H1 (cell line): ENCODE measurements around the gene MROH2A. TPM values are rescaled to one million over a fixed set of nuclear protein-coding genes. Genes with fewer than 3 reads are reported as not detected.

ENCODE experiments used
- KDM1A ChIP-seq: fragments of 200-600, 300-600 bp; sonication (generic); IDR thresholded peaks from 2 replicates; pipeline ENCODE4 v1.7.1; 2016; ENCODE audit warnings: mild to moderate bottlenecking, low read length, borderline replicate concordance
- MAX ChIP-seq: IDR thresholded peaks from 2 replicates; pipeline ENCODE4 v1.6.1; 2012; ENCODE audit warnings: inconsistent platforms
- SAP30 ChIP-seq: fragments of 300-600 bp; sonication (generic); IDR thresholded peaks from 2 replicates; pipeline ENCODE4 v1.7.1; 2012; ENCODE audit warnings: low read length, moderate library complexity, mild to moderate bottlenecking, inconsistent platforms; ENCODE audit not compliant: insufficient read depth, insufficient replicate concordance
- TCF12 ChIP-seq: IDR thresholded peaks from 2 replicates; pipeline ENCODE4 v1.6.1; 2011; ENCODE audit warnings: low read depth, mild to moderate bottlenecking, low read length
- polyA plus RNA-seq, 7 experiments: library from polyadenylated mRNA; depleted of rRNA in 3 of 7; stranded (reverse) in 5 of 7; unstranded in 2 of 7; fragments of >200 nt in 5 of 7; fragments of 200-250 nt in 2 of 7; gene quantifications; 1 replicate in 5 of 7; 2 replicates in 1 of 7; 4 replicates in 1 of 7; pipeline versions ENCODE4 v1.2.1 to v1.2.3, GENCODE V29; 2011 to 2013; ENCODE audit warnings: missing spikeins in 2 of 7, mixed read lengths in 2 of 7
- total RNA-seq: library from RNA; stranded (reverse); fragmentation: NEBNext Ultra II Directional; extraction: Animal tissue kit (Norgen Biotek cat#: 25700); gene quantifications from 2 replicates; pipeline ENCODE4 v1.2.1, GENCODE V29; 2021

Gene MROH2A
- total and polyA plus RNA-seq, 2 of the 8 experiments (the other 6 are each of a cell fraction or from before 2014, with no cell fraction given), result not detected

- no peak for TF ChIP-seq MAX
- TF ChIP-seq KDM1A, result no peak
- TF ChIP-seq SAP30, result no peak
- TF ChIP-seq TCF12, result no peak
These were observed 13.2 kb downstream of the MROH2A start (continued) for GRCh38 chr2:233791151-233791882.
